ENCODE measurements around the gene ESRRB. TPM values are rescaled to one million over a fixed set of nuclear protein-coding genes. Genes with fewer than 3 reads are reported as not detected.

ESRRB gene
- total RNA-seq, 4 donors from 2014 or later = 1.2 TPM; not detected in 3

GRCh38 chr14:76355771-76356170 is 20.2 kb upstream of the ESRRB start:
- H3K4me3 ChIP-seq = no peak overlapping the region
- H3K27me3 ChIP-seq = no peaks in the 10 kb centered on the region
- no peaks in the 10 kb centered on the region for H3K9me3 ChIP-seq
- TF ChIP-seq CTCF (IDR thresholded peaks at IDR 0.05) (no peak), POLR2A (IDR thresholded peaks at IDR 0.05) (no peak)
- H3K36me3 ChIP-seq = no peaks in the 10 kb centered on the region
- no peak for DNase-seq
- no peak overlapping the region for H3K27ac ChIP-seq
- peaks cover 0 to 6% (median 0%) of the 10 kb centered on the region in 4 donors for H3K4me1 ChIP-seq

GRCh38 chr14:76371066-76371465 is 4.9 kb upstream of the ESRRB start:
- no peak for TF ChIP-seq POLR2A (IDR thresholded peaks at IDR 0.05)
- no peak for TF ChIP-seq CTCF (IDR thresholded peaks at IDR 0.05)
- no peaks in the 10 kb centered on the region for H3K9me3 ChIP-seq
- H3K36me3 ChIP-seq = no peaks in the 10 kb centered on the region
- H3K27ac ChIP-seq = no peak overlapping the region
- peaks cover 0 to 2% of the 10 kb centered on the region in 2 donors for H3K27me3 ChIP-seq
- H3K4me1 ChIP-seq = peaks cover 0 to 2% (median 0%) of the 10 kb centered on the region in 4 donors
- no peak for DNase-seq
- H3K4me3 ChIP-seq = no peak overlapping the region

- Histone ChIP-seq H3K4me1 (peaks cover 0 to 14% (median 0%) of the 10 kb centered on the region in 4 donors), H3K4me3 (no peak overlapping the region), H3K27me3 (peaks cover 0 to 25% of the 10 kb centered on the region in 2 donors), H3K27ac (no peak overlapping the region), H3K36me3 (no peaks in the 10 kb centered on the region), H3K9me3 (no peaks in the 10 kb centered on the region)
- DNase-seq = no peak
- TF ChIP-seq POLR2A (IDR thresholded peaks at IDR 0.05) (no peak), CTCF (IDR thresholded peaks at IDR 0.05) (no peak)
These were observed 2.5 kb upstream of the ESRRB start for GRCh38 chr14:76373456-76373855.

GRCh38 chr14:76375484-76375883 is 453 bp upstream of the ESRRB start:
- Histone ChIP-seq H3K4me1 (peaks cover 0 to 14% (median 0%) of the 10 kb centered on the region in 4 donors), H3K9me3 (no peaks in the 10 kb centered on the region), H3K36me3 (no peaks in the 10 kb centered on the region), H3K27me3 (peaks cover 0 to 30% of the 10 kb centered on the region in 2 donors), H3K27ac (no peak overlapping the region), H3K4me3 (no peak overlapping the region)
- TF ChIP-seq CTCF (IDR thresholded peaks at IDR 0.05) (no peak), POLR2A (IDR thresholded peaks at IDR 0.05) (no peak)
- no peak for DNase-seq

- no peaks in the 10 kb centered on the region for H3K36me3 ChIP-seq
- no peak overlapping the region for H3K27ac ChIP-seq
- TF ChIP-seq POLR2A (IDR thresholded peaks at IDR 0.05) = no peak
- TF ChIP-seq CTCF (IDR thresholded peaks at IDR 0.05) = no peak
- peak overlapping the region in 2 of 4 donors; percentile 16 to 24 for H3K4me3 ChIP-seq
- H3K27me3 ChIP-seq = peaks cover 0 to 30% of the 10 kb centered on the region in 2 donors
- no peak for DNase-seq
- peaks cover 0 to 14% (median 0%) of the 10 kb centered on the region in 4 donors for H3K4me1 ChIP-seq
- H3K9me3 ChIP-seq = no peaks in the 10 kb centered on the region
These were observed 506 bp downstream of the ESRRB start for GRCh38 chr14:76376409-76376877.

Measured in Peyer's patch (tissue), 4 donors.